Spleen (tissue), 11 donors: ENCODE data around the gene PPP1R9B. TPM values are rescaled to one million over a fixed set of nuclear protein-coding genes. Genes with fewer than 3 reads are reported as not detected.

Experiments
- DNase-seq: peaks from one replicate; pipeline ENCODE4 v3.0.0-alpha.2; 2020
- H3K27ac ChIP-seq, 8 donors: fragments of 200-600 bp; sonication (generic) in 7 of 8; 1 replicate in 4 of 8; 2 replicates in 4 of 8; pipeline versions ENCODE4 v1.5.0 to v1.8.0; 2016 to 2021; ENCODE audit warnings: inconsistent platforms in 4 of 8, mild to moderate bottlenecking in 4 of 8, moderate library complexity in 1 of 8
- H3K27me3 ChIP-seq, 7 donors: fragments of 200-600 bp; sonication (generic) in 6 of 7; replicated peaks in 1 of 7; 1 replicate in 4 of 7; 2 replicates in 3 of 7; pipeline versions ENCODE4 v1.5.0 to v1.8.0; 2016 to 2021; ENCODE audit warnings: inconsistent platforms in 3 of 7, mild to moderate bottlenecking in 1 of 7
- H3K36me3 ChIP-seq, 6 donors: fragments of 200-600 bp; sonication (generic) in 5 of 6; 1 replicate in 4 of 6; 2 replicates in 2 of 6; pipeline versions ENCODE4 v1.5.0 to v1.8.0; 2016 to 2021; ENCODE audit warnings: inconsistent platforms in 2 of 6
- H3K4me1 ChIP-seq, 6 donors: fragments of 200-600 bp; sonication (generic) in 5 of 6; 1 replicate in 3 of 6; 2 replicates in 3 of 6; pipeline versions ENCODE4 v1.5.0 to v1.8.0; 2016 to 2021; ENCODE audit warnings: inconsistent platforms in 3 of 6
- H3K4me3 ChIP-seq, 8 donors: fragments of 200-600 bp; sonication (generic) in 7 of 8; 1 replicate in 4 of 8; 2 replicates in 4 of 8; pipeline versions ENCODE4 v1.5.0 to v1.8.0; 2016 to 2021; ENCODE audit warnings: inconsistent platforms in 4 of 8, mild to moderate bottlenecking in 4 of 8, moderate library complexity in 2 of 8
- H3K9me3 ChIP-seq, 8 donors: fragments of 200-600 bp; sonication (generic) in 7 of 8; 1 replicate in 4 of 8; 2 replicates in 4 of 8; pipeline versions ENCODE4 v1.5.0 to v1.8.0; 2016 to 2021; ENCODE audit warnings: inconsistent platforms in 4 of 8
- CTCF ChIP-seq, 11 experiments: fragments of 200-600 bp in 7 of 11; fragments of 450-650 bp in 4 of 11; sonication (generic) in 4 of 11; IDR thresholded peaks in 8 of 11; conservative IDR thresholded peaks in 3 of 11; 1 replicate in 7 of 11; 2 replicates in 4 of 11; pipeline versions ENCODE4 v1.4.0 to v1.8.0; 2016 to 2021; ENCODE audit warnings: antibody characterized with exemption in 11 of 11, inconsistent platforms in 4 of 11, mild to moderate bottlenecking in 1 of 11
- POLR2A ChIP-seq, 3 donors: fragments of 450-650 bp; IDR thresholded peaks; one replicate each; pipeline ENCODE4 v1.5.1; 2017; ENCODE audit warnings: antibody characterized with exemption in 3 of 3, mild to moderate bottlenecking in 1 of 3
- POLR2AphosphoS5 ChIP-seq, 3 donors: sonication (generic); formaldehyde crosslinking; IDR thresholded peaks; one replicate each; pipeline ENCODE4 v1.5.1; 2017; ENCODE audit warnings: antibody characterized with exemption in 3 of 3
- WGBS, 5 donors: extraction: QIAGEN DNeasy Blood & Tissue Kit in 3 of 5; methylation state at CpG; one replicate each; pipeline versions ENCODE4 v1.1.5 to v1.1.7; 2013 to 2018; 5-methylcytosine and 5-hydroxymethylcytosine counted together
- intact Hi-C: fragments of 100-400 bp; cut with DNase I; formaldehyde crosslinking; loops from one replicate; pipeline ENCODE4 v1.15.0; 2023; ENCODE audit warnings: low total_unique reads
- polyA plus RNA-seq, 3 donors: library from polyadenylated mRNA; stranded (reverse); fragments of 200-250 nt; gene quantifications; one replicate each; pipeline ENCODE4 v1.2.1, GENCODE V29; 2013
- total RNA-seq, 7 donors: library from RNA; depleted of rRNA in 3 of 7; stranded (reverse); fragments of >200 nt in 3 of 7; fragmentation: NEBNext Ultra II Directional in 4 of 7; extraction: Animal tissue kit (Norgen Biotek cat#: 25700) in 4 of 7; gene quantifications; one replicate each; pipeline versions ENCODE4 v1.1.0 to v1.2.1, GENCODE V29; 2016 to 2021
- donor health status: healthy with polysubstance abuse.
- donor health status: DM: no; HTN: no; CAD: no; lungs with moderate emphysema.
- donor health status: DM: no; HTN: no; CAD: no.
- donor health status: Bipolar disorder and iron deficiency.
- donor health status: healthy.
- donor health status: DM: no; HTN: no; CAD: no.
- donor health status: DM: yes; HTN: yes; CAD: no.

PPP1R9B gene
- total and polyA plus RNA-seq, 10 donors, result 30.0 to 136 (median 86.2) TPM

GRCh38 chr17:50198026-50198669, 47.7 kb upstream of the PPP1R9B start:
- TF ChIP-seq CTCF (IDR thresholded peaks at IDR 0.05 in 8 of 11, conservative IDR thresholded peaks at IDR 0.05 in 3 of 11) (peak in 10 of 11 experiments; percentile 33 to 70 (median 56)), POLR2AphosphoS5 (IDR thresholded peaks at IDR 0.05) (no peak), POLR2A (IDR thresholded peaks at IDR 0.05) (no peak)
- intact Hi-C loops, result no loop called here
- Histone ChIP-seq H3K4me3 (no peak overlapping the region), H3K4me1 (peaks cover 0 to 44% (median 30%) of the 10 kb centered on the region in 6 donors), H3K36me3 (peaks cover 0 to 50% (median 0%) of the 10 kb centered on the region in 6 donors), H3K9me3 (no peaks in the 10 kb centered on the region), H3K27me3 (peaks cover 0 to 59% (median 28%) of the 10 kb centered on the region in 7 donors), H3K27ac (peak overlapping the region in 1 of 8 donors; percentile 3)
- WGBS, 5 donors, result 10 to 23% (median 20%) methylated on average over 7 of the region's 7 CpGs
- no peak for DNase-seq

- H3K9me3 ChIP-seq, result no peaks in the 10 kb centered on the region
- WGBS, 5 donors, result 77 to 95% (median 83%) methylated on average over 4 to 6 of the region's 6 CpGs
- intact Hi-C loops, result no loop called here
- peaks cover 0 to 45% (median 25%) of the 10 kb centered on the region in 7 donors for H3K27me3 ChIP-seq
- no peak for DNase-seq
- H3K36me3 ChIP-seq, result peaks cover 0 to 63% (median 1%) of the 10 kb centered on the region in 6 donors
- peaks cover 0 to 52% (median 26%) of the 10 kb centered on the region in 6 donors for H3K4me1 ChIP-seq
- TF ChIP-seq POLR2AphosphoS5 (IDR thresholded peaks at IDR 0.05) (no peak), POLR2A (IDR thresholded peaks at IDR 0.05) (no peak), CTCF (IDR thresholded peaks at IDR 0.05 in 8 of 11, conservative IDR thresholded peaks at IDR 0.05 in 3 of 11) (no peak)
- H3K27ac ChIP-seq, result peak overlapping the region in 1 of 8 donors; percentile 13
- no peak overlapping the region for H3K4me3 ChIP-seq
These were observed 46.3 kb upstream of the PPP1R9B start for GRCh38 chr17:50196826-50197225.

- Histone ChIP-seq H3K4me3 (no peak overlapping the region), H3K9me3 (no peaks in the 10 kb centered on the region), H3K27me3 (peaks cover 0 to 37% (median 17%) of the 10 kb centered on the region in 7 donors), H3K36me3 (peaks cover 0 to 71% (median 2%) of the 10 kb centered on the region in 6 donors), H3K27ac (peak overlapping the region in 1 of 8 donors; percentile 13), H3K4me1 (peaks cover 0 to 45% (median 22%) of the 10 kb centered on the region in 6 donors)
- WGBS, 5 donors, result 57 to 79% (median 62%) methylated on average over 1 to 5 of the region's 5 CpGs
- intact Hi-C loops, result no loop called here
- no peak for DNase-seq
- TF ChIP-seq CTCF (IDR thresholded peaks at IDR 0.05 in 8 of 11, conservative IDR thresholded peaks at IDR 0.05 in 3 of 11) (no peak), POLR2A (IDR thresholded peaks at IDR 0.05) (no peak), POLR2AphosphoS5 (IDR thresholded peaks at IDR 0.05) (no peak)
These were observed 45.6 kb upstream of the PPP1R9B start for GRCh38 chr17:50196036-50196435.
